Erythroblast (primary cell): Measurements from ENCODE around the gene P2RX2.
"Not testable (repeated sequence)": the region's sequence is repeated elsewhere in the genome, so short reads cannot be mapped to it uniquely, and the experiment has no call there.

Source experiments
- DNase-seq, 2 experiments: peaks; one replicate each; lab custom pipeline; 2025; lab: John Stamatoyannopoulos, UW
- GATA1 ChIP-seq: IDR thresholded peaks from 2 replicates; pipeline ENCODE4 v1.6.1; 2011; ENCODE audit warnings: low read depth, mild to moderate bottlenecking, control low read depth, low read length, moderate library complexity
- POLR2A ChIP-seq: IDR thresholded peaks from 2 replicates; pipeline ENCODE4 v1.6.1; 2011; ENCODE audit warnings: mild to moderate bottlenecking, low read length

Gene P2RX2

DNA sequence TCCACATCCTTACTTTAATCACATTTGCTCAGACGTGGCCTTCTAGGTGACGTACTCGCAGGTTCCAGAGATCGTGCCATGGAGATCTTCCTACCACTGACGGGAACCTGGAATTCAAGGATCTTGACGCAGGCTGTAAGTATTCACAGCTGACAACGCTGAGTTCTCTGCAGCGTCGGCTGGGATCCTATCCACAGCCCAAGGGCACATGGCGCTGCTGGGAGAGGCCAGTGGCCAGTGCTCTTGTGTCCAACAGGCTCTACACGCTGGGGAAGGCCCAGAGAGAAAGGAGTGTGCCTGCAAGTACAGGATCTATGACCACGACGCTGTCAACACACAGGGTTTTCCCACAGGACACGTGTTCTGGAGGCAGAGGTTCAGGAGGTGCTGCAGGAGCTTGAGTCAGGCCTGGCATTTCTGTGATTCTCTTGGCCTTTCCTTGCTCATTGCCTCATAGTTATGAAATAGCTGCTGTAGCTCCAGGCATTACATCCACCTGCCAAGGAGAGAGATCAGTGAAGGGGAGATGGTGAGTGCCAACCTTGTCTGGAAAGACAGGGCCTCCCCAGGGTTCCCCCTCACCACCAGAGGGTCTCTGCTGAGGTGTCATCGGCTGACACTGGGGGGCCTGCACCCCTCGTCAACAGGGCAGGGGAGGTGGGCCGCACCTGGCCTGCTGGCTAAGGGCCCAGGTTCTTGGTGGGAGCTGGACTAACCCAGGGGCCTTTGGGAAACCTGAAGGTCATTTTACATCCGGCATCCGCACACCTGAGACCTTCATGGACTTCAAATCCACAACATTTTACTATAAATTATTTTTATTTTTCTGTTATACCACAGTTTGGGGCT, 29.5 kb upstream of the P2RX2 start:
- no peak for TF ChIP-seq GATA1
- TF ChIP-seq POLR2A, result no peak
- DNase-seq, result no peak

DNA sequence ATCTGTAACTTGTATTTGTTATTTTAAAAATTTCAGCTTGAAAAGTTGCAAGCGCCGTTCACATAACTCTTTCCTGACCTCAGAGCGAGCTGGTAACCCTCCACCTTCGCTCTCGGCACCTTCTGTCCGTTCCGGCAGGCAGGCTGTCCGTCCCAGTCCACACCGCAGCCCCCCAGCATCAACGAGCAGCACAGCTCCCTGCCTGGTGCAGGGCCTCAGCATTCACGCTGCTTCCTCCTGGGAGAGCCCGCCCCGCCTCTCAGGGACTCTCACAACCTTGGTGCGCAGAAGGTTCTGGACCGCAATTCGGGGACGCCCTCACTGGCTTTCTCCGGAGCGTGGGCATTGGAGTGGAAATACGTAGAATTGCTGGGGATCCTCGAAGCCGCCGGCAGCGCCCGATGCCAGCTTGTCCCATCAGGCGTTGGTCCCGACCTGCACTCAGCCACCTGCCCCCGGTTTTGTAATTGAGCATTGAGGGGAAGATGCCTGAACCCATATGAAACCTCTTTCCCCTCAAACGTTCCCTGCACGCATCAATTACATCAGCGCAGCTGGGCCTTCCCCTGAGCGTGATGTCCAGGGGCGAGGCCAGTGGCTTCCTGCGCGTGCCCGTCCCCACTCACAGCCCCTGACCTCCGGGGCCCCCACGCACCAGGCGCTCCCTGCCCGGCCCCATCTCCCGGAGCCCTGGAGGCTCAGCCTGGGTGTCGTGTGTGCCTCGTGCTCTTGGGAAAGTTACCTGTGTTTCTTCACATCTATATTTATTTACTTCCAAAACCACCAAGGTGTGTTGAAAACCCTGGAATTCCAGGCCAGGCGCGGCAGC, 27.3 kb upstream of the P2RX2 start:
- no peak for TF ChIP-seq POLR2A
- TF ChIP-seq GATA1, result no peak
- no peak for DNase-seq

DNA sequence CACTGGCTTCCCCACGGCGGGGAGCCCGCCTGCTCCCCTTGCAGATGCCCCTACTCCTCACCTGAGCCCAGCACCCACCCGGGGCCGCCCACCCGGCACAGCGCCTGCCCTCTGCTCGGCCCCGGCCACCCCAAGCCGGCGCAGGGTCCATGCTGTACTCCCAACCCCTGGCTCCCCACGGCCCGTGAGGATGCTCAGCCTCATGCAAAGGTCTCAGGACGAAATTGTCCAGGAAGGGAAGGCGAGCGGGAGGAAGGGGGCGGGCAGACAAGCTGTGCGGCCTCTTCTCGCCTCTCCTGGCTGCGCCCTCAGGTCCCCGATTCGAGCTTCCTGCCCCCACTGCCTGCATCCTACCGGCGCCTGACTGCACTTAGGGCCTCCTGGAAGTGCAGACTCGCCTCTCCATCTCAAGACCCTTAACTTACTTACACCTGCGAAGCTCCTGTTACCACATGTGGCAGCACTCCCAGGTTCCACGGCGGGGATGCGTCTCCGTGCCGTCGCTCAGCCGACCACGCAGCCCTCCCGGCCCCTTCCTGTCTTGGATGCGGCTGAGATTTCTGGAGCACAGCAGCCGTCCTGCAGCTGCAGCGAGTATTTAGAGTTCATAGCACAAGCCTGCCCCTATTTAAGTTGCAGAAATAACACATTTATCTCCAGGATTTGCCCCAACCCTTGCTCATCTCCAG, 26.1 kb upstream of the P2RX2 start:
- no peak for DNase-seq

DNA sequence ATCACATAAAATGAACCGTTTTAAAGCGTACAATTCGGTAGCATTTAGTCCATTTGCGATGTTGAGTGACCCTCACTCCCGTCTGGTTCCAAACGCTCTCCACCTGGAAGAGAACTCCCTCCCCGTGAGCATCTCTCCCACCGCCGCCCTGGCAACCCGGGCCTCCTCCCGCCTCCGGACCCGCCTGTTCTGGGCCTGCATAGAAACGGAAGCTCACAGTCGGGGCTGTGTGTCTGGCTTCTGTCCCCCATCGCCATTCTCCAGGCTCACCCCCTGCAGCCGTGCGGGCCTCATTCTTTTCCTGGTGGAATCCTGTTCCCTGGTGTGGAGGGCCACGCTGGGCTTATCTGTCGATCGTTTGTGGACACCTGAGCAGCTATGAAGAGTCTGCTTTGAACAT, 25.5 kb upstream of the P2RX2 start:
- DNase-seq, result no peak

More for the DNA sequence above, 26.1 kb upstream of the P2RX2 start:
- TF ChIP-seq POLR2A, result no peak
- TF ChIP-seq GATA1, result no peak

DNA sequence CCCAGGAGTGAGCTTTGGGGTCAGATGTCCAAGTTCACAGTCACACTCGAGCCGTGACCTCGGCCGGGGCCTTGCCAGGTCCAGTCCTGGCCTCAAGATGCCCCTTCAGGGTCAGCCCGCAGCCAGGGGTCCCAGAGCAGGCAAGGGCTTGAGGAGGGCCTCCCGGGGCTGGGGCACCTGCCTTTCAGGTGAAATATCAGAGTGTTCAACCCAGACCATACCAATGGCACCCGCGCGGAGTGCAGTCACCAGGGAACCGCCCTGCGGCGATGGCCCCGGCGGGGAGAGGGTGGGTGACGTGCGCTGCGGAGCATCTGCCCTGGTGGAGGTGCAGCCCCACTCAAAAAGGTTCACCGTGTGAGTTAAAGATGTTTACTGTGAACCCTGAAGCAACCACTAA, 25.1 kb upstream of the P2RX2 start:
- no peak for DNase-seq
- TF ChIP-seq GATA1 (no peak), POLR2A (no peak)

More for the DNA sequence above, 25.5 kb upstream of the P2RX2 start:
- TF ChIP-seq POLR2A (no peak), GATA1 (no peak)

DNA sequence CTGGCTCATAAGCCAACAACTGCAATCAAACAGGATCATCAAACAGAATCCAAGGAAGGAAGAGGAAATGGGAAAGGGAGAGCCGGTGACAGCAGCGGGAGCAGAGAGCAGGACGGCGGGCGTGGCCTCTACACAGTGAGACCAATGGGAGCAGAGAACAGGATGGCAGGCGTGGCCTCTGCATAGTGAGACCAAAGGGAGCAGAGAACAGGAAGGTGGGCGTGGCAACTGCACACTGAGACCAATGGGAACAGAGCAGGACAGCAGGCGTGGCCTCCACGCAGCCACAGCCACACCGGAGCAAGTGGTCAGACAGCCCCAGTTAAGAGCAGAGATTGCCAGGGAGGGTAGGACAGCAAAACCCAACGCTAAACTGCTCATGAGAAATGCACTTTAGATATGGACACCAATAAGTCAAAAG, 24.6 kb upstream of the P2RX2 start:
- DNase-seq, result peak; percentile 23 to 47
- TF ChIP-seq GATA1, result no peak
- TF ChIP-seq POLR2A, result no peak

DNA sequence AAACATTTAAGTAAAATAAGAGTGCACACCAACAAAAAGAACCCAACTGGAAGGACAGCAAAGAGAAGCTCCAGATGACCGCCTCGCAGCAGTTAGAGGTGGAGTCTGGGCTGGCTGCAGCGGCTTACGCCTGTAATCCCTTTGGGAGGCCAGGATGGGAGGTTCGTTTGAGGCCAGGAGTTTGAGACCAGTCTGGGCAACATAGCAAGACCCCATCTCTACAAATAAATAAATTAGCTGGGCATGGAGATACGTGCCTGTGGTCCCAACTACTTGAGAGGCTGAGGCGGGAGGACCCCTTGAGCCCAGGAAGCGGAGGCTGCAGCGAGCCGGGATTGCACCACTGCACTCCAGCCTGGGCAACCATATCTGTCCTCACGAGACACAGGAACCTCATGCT, 23.4 kb upstream of the P2RX2 start:
- DNase-seq, result no peak
- TF ChIP-seq POLR2A (no peak), GATA1 (no peak)

DNA sequence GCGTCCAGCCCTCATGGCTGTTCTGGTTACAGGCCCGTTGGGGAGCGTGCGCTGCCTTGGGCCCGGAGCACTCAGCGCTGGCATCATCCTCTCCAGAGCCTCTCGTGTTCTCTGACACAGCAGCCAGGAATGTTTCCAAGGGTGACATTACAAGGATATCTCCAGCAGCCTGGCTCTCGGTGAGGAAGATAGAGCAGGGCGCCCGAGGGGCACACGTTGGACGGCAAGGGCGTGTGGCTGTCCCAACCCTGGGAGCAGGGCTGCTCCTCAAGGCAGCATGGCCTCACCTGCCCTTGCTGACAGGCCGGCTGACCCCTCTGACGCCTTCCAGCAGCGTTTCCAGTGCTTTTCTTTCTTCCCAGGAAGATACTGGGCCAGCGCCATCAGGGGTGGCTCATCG, 22.6 kb upstream of the P2RX2 start:
- TF ChIP-seq GATA1 (no peak), POLR2A (no peak)

DNA sequence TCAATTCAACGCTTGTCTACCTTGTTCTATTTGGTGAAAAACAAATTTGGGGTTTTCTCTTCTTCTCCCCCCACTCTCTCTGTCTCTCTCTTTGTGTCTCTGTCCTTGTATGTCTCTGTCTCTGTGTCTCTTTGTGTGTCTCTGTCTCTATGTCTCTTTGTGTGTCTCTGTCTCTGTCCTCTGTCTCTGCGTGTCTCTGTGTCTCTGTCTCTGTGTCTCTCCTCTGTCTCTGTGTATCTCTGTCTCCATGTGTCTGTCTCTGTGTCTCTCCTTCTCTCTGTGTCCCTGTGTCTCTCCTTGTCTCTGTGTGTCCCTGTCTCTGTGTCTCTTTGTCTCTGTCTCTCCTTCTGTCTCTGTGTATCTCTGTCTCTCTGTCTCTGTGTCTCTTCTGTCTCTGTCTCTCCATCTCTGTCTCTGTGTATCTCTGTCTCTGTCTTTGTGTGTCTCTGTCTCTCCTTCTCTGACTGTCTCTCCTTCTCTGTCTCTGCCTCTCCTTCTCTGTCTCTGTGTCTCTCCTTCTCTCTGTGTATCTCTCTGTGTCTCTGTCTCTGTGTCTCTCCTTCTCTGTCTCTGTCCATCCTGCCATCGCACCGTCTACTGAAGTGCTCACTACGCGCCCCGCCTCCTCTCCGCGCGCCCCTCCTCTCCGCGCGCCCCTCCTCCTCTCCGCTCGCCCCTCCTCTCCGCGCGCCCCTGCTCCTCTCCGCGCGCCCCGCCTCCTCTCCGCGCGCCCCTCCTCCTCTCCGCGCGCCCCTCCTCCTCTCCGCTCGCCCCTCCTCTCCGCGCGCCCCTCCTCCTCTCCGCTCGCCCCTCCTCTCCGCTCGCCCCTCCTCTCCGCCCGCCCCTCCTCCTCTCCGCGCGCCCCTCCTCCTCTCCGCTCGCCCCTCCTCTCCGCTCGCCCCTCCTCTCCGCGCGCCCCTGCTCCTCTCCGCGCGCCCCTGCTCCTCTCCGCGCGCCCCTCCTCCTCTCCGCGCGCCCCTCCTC, 21.0 kb upstream of the P2RX2 start:
- DNase-seq, result peak; percentile 34 to 42
- TF ChIP-seq GATA1 (no peak), POLR2A (no peak)

More for the DNA sequence above, 22.6 kb upstream of the P2RX2 start:
- DNase-seq, result no peak

DNA sequence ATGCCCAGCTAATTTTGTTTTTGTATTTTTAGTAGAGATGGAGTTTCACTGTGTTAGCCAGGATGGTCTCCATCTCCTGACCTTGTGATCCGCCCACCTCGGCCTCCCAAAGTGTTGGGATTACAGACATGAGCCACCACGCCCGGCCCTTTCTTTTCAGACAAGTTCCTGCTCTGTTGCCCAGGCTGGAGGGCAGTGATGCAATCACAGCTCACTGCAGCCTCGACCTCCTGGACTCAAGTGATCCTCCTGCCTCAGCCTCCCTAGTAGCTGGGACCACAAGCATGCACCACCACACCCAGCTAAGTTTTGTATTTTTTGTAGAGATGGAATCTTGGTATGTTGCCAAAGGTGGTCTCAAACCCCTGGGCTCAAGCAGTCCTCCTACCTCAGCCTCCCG, 19.1 kb upstream of the P2RX2 start:
- not testable (repeated sequence) for DNase-seq

DNA sequence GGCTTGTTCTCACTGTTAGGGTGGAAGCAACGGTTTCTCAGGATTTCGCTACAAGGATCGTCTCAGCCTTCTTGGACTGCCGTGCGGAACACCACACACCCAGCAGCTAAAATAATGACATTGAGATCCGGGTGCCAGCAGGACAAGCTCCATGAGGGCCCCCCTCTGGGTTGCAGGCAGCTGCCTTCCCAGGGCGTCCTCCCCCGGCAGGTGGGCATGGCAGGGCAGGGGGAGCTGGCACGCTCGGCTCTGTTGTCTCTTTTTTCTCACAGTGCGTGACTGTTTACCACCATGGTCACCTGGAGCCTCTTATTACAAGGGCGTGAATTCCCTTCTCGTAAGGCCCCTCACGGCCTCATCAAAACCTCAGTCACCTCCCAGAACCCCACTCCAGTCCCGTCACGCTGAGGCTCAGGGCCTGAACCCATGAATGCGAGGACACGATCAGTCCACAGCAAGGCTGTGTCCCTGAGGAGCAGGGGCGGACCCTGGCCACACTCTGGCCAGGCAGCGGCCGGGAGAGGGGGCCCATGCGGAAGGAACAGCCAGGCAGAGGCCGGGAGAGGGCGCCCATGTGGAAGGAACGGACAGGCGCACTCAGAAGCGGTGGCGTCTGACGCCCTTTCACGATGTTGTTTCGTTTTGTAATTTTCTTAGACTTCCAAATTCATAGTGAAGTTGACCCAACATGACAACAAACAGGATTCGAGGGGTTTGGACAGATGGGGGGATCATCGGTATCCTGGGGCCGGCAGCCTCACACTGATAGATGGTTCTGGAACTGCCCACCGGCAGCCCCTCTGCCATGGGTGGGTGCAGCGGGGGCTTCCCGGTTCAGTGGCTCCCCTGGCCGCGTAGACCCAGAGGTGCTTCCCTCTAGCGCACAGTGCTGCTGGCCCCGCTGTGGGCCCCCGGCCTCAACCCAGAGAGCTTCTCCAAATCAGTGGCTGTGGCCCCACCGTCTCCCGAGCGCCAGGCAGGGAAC, 18.2 kb upstream of the P2RX2 start:
- no peak for TF ChIP-seq GATA1
- TF ChIP-seq POLR2A, result no peak
- peak; percentile 54 to 57 for DNase-seq

DNA sequence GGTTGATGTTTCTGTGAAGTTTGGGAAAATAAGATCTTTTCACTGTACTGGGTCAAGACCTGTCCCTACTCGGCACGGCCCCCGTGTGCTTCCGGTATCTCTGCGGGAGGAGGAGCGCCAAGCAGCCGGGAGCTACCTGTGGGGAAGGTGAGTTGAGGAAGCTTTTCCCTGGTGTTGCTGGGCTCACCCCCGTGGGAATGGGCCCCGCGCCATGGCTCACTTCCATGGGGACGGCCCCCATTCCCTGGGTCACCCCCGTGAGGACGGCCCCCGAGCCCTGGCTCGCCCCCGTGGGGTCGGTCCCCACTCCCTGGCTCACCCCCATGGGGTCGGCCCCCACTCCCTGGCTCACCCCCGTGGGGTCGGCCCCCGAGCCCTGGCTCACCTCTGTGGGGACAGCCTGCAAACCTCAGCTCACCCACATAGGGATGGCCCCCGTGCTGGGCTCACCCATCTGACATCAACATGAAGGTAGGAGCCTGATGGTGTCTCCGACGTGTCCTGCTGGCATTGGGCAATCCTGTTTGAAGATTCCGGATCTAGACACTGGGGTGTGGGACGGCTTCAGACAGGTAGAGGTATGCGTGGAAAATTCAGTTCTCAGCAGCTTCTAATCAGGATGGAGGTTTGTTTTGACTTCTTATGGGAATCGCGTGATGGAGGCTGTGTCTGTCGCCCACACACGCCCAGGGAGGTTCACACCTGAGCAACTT, 17.2 kb upstream of the P2RX2 start:
- no peak for DNase-seq
- TF ChIP-seq GATA1 (no peak), POLR2A (no peak)
